ENCODE results near the gene HS1BP3.

DNA sequence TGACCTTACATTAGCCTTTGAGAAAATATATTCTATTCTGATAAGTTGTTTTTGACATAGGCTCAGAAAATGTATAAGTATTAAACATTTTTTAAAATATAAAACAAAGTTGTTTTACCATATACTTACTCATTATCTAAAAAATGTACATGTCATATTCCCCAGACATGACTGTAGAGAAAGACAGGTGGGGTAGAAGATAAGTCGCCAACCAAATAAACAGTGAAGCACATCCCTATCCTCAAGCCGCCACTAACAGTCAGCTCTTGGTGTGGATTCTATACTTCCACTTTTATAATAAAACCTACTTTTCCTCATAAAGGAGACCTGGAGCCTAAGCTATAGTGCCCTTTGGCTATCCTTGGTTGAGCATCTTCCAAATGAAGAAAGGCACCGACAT is 42.4 kb upstream of the HS1BP3 start:
- TF ChIP-seq, protein P1, sequence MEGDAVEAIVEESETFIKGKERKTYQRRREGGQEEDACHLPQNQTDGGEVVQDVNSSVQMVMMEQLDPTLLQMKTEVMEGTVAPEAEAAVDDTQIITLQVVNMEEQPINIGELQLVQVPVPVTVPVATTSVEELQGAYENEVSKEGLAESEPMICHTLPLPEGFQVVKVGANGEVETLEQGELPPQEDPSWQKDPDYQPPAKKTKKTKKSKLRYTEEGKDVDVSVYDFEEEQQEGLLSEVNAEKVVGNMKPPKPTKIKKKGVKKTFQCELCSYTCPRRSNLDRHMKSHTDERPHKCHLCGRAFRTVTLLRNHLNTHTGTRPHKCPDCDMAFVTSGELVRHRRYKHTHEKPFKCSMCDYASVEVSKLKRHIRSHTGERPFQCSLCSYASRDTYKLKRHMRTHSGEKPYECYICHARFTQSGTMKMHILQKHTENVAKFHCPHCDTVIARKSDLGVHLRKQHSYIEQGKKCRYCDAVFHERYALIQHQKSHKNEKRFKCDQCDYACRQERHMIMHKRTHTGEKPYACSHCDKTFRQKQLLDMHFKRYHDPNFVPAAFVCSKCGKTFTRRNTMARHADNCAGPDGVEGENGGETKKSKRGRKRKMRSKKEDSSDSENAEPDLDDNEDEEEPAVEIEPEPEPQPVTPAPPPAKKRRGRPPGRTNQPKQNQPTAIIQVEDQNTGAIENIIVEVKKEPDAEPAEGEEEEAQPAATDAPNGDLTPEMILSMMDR (IDR thresholded peaks at IDR 0.05; ENCODE audit: insufficient read depth, low read depth, low read length): no peak
- TF ChIP-seq EZH2 (IDR thresholded peaks at IDR 0.05; ENCODE audit: insufficient read depth, low read length): no peak

Measured in astrocyte (in vitro differentiated cells and primary cell).